HG03280 (cell line): Measurements from ENCODE around the gene SYNGR4.
"Not testable (repeated sequence)": the region's sequence is repeated elsewhere in the genome, so short reads cannot be mapped to it uniquely, and the experiment has no call there.

Experiments used
- ATAC-seq: cut with Tn5 transposase; IDR thresholded peaks from one replicate; pipeline ENCODE4 v1.9.1; 2021; ENCODE audit warnings: mild to moderate bottlenecking, moderate library complexity; ENCODE audit not compliant: unreplicated experiment

The SYNGR4 gene

GRCh38 chr19:48370955-48371354 lies 6.8 kb downstream of the SYNGR4 start:
- no peak for ATAC-seq

DNA sequence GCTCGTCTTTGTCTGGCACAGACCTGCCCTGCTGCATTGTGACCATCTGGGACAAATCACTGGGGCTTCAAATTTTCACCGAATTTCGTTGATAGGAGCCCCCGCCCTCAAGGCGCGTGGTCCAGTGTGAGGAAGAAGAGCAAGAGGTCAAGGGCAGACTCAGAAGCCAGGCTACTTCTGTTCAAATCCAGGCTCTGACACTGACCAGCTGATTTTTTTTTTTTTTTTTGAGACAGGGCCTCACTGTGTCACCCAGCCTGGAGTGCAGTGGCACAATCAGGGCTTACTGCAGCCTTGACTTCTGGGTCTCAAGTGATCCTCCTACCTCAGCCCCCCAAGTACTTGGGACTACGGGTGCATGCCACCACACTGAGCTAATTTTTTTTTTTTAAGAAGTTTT lies 7.2 kb downstream of the SYNGR4 start:
- no peak for ATAC-seq

GRCh38 chr19:48371771-48372170 lies 7.6 kb downstream of the SYNGR4 start:
- not testable (repeated sequence) for ATAC-seq

GRCh38 chr19:48372904-48373303 lies 8.7 kb downstream of the SYNGR4 start:
- no peak for ATAC-seq

DNA sequence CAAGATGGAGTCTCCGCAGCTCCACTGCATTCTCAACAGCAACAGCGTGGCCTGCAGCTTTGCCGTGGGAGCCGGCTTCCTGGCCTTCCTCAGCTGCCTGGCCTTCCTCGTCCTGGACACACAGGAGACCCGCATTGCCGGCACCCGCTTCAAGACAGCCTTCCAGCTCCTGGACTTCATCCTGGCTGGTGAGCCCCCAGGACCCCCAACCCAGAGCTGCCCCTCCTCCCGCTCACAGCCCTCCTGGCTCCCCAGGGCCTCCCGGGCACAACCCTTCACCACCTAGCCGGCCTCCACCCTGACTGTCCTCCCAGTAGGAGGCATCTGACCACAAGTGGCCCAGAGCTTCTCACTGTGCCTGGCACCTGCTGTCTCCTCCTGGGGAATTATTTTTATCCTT lies 9.4 kb downstream of the SYNGR4 start:
- no peak for ATAC-seq

GRCh38 chr19:48378194-48378570 lies 14.0 kb downstream of the SYNGR4 start:
- ATAC-seq = no peak

- ATAC-seq = no peak
Measured at GRCh38 chr19:48379058-48379457, 14.9 kb downstream of the SYNGR4 start.

DNA sequence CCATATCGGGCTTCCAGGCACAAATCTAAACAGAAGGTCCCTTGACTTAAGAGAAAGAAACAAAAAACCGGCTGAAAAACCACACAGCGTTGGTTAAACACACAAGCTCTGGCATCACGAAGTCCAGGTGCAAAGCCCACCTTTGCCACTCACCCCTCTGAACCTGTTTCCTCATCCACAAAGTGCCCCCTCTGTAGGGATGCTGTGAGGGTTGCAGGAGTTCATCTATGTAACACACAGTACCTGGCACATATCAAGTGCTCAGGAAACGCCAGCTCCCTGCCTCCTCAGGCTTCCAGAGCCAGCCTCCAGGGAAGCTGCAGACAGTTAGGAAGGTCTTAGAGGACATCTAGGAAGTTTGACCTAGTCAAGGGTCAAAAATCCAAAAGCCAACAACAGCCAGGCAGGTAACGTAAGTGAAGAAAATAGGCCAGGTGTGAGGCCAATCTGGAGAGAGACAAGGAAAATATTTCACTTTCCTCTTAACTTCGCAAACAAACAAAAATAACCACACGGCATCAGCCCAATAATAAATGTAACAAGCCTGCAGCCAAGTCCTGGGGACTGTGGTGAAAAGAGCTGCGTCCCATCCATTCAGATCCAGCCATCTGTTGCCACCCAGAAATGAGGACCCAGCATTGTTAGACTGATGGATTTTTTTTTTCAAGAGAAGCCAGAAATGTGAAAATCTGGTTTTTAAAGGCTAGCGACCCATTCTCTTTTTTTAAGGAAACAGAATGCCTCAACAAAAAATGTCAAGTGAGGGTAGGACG lies 17.2 kb downstream of the SYNGR4 start:
- no peak for ATAC-seq

- ATAC-seq = no peak
Measured at GRCh38 chr19:48382286-48382685, 18.1 kb downstream of the SYNGR4 start.

DNA sequence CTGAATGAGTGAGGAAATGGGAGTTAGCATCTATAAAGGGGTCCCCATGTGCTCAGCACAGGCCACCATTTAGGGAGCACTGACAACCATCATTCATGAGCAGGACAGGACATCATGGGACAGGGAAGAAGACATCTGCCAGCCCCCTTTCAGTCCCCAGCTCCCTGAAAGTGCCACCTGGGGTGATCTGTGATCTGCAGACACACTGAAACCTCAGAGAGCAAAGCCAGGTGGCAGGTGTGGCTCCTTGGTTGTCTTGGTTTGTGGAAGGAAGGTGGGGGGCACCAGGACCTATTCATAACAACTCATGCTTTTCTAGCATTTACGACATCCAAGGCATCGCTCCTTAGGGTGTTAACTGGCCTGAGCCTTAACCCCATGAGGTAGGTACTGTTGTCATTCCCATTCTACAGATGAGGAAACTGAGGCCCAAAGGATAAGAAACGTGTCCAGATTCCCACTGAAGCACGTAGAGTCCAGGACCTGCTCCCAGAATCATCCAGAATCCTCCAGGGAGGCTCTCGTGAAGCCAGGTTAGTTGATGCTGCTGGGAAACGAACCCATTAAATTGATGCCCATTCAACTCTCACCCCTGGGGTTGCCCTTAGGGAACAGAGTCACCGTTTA lies 21.4 kb downstream of the SYNGR4 start:
- ATAC-seq = no peak

DNA sequence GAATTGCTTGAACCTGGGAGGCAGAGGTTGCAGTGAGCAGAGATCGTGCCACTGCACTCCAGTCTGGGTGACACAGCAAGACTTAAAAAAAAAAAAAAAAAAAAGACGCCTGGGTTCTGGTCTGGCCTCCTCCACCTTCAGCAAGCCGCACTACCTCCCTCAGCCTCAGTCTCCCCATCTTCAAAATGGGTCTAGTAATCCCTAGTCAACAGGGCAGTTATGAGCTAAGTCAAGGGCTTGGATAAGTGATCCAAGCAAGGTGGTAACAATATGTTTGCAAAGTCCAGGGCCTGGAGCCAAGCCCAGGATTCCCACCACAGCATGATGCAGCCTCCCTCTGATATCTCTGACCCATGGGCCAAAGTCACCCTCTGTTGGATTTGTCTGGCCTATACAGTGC lies 22.8 kb downstream of the SYNGR4 start:
- ATAC-seq = no peak

- peak; percentile 35 for ATAC-seq
Measured at GRCh38 chr19:48390188-48391099, 26.3 kb downstream of the SYNGR4 start.

GRCh38 chr19:48391100-48392005 lies 27.2 kb downstream of the SYNGR4 start, which contains the start of gene KDELR1:
Gene KDELR1, minus strand, starts transcription at chr19:48391551. Its CDS starts 193 bp downstream, at chr19:48391358.
- ATAC-seq = peak; percentile 82

DNA sequence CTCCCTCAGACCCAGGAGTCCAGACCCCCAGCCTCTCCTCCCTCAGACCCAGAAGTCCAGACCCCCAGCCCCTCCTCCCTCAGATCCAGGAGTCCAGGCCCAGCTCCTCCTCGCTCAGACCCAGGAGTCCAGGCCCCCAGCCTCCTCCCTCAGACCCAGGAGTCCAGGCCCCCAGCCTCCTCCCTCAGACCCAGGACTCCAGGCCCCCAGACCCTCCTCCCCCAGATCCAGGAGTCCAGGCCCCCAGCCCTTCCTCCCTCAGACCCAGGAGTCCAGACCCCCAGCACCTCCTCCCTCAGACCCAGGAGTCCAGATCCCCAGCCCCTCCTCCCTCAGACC lies 27.8 kb downstream of the SYNGR4 start:
- not testable (repeated sequence) for ATAC-seq

GRCh38 chr19:48392860-48393558 lies 28.8 kb downstream of the SYNGR4 start:
- no peak for ATAC-seq

GRCh38 chr19:48393559-48394330 lies 29.6 kb downstream of the SYNGR4 start, which contains the start of gene GRIN2D:
Gene GRIN2D, plus strand, starts transcription at chr19:48393668. Its CDS starts 4,725 bp downstream, at chr19:48398393.
- ATAC-seq = no peak

GRCh38 chr19:48394331-48395169 lies 30.4 kb downstream of the SYNGR4 start:
- no peak for ATAC-seq

GRCh38 chr19:48395170-48395455 lies 30.9 kb downstream of the SYNGR4 start:
- no peak for ATAC-seq
